Suprapubic skin (tissue), 3 donors: ENCODE measurements around the gene SPC25.

Source experiments
- EP300 ChIP-seq: sonication (generic); formaldehyde crosslinking; IDR thresholded peaks from one replicate; pipeline ENCODE4 v1.6.1; 2017; ENCODE audit warnings: antibody characterized with exemption
- POLR2A ChIP-seq, 2 donors: fragments of 450-650 bp; IDR thresholded peaks; one replicate each; pipeline ENCODE4 v1.6.1; 2017; ENCODE audit warnings: antibody characterized with exemption in 2 of 2, mild to moderate bottlenecking in 2 of 2, moderate library complexity in 2 of 2
- TF ChIP-seq, protein P1 (sequence below), 2 donors: fragments of 200-600 bp in 1 of 2; fragments of 450-650 bp in 1 of 2; sonication (generic) in 1 of 2; IDR thresholded peaks; one replicate each; pipeline ENCODE4 v1.5.1; 2016 to 2019; ENCODE audit warnings: antibody characterized with exemption in 2 of 2, mild to moderate bottlenecking in 1 of 2, moderate library complexity in 1 of 2

DNA sequence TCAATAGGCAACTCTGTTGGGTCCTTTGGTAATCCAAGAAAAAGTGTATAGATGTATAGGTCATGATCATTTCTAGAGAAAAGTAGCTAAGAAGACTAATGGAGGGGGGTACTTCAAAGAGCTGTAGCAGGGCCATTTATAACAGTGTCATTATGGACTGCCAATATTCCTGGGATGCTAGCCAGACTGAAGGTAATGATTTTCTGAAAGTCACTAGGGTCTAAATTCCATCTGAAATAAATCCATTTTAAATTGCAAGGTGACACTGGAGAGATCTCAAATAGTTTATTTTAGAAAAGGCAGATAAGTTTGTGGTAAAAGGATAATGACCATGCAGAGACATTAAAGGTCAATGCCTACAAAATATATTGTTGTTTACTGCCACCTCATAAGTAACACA lies 4.5 kb upstream of the SPC25 start:
- TF ChIP-seq, protein P1, sequence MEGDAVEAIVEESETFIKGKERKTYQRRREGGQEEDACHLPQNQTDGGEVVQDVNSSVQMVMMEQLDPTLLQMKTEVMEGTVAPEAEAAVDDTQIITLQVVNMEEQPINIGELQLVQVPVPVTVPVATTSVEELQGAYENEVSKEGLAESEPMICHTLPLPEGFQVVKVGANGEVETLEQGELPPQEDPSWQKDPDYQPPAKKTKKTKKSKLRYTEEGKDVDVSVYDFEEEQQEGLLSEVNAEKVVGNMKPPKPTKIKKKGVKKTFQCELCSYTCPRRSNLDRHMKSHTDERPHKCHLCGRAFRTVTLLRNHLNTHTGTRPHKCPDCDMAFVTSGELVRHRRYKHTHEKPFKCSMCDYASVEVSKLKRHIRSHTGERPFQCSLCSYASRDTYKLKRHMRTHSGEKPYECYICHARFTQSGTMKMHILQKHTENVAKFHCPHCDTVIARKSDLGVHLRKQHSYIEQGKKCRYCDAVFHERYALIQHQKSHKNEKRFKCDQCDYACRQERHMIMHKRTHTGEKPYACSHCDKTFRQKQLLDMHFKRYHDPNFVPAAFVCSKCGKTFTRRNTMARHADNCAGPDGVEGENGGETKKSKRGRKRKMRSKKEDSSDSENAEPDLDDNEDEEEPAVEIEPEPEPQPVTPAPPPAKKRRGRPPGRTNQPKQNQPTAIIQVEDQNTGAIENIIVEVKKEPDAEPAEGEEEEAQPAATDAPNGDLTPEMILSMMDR (IDR thresholded peaks at IDR 0.05) = no peak
- no peak for TF ChIP-seq EP300
- TF ChIP-seq POLR2A (IDR thresholded peaks at IDR 0.05) = no peak
